ENCODE data around the gene TSNAXIP1. TPM values are rescaled to one million over a fixed set of nuclear protein-coding genes. Genes with fewer than 3 reads are reported as not detected.

TSNAXIP1 gene
- total RNA-seq, 1 experiment from 2014 or later = 1.2 TPM

GRCh38 chr16:67873435-67874370 lies 67.0 kb downstream of the TSNAXIP1 start:
- no peaks in the 10 kb centered on the region for H3K9me3 ChIP-seq (ENCODE audit: control insufficient read depth in 1 of 2, insufficient read depth in 1 of 2, low read depth in 1 of 2, low read length in 2 of 2)
- H2AFZ ChIP-seq (ENCODE audit: low read depth, low read length, poor library complexity, severe bottlenecking) = no peak overlapping the region
- RAD21 ChIA-PET (ENCODE audit: low non-redundant PET in 1 of 2, low total read pairs in 2 of 2, uncharacterized antibody in 2 of 2, unreplicated experiment in 2 of 2) = no interaction called here
- peak; percentile 32 for ATAC-seq
- H3K9ac ChIP-seq (ENCODE audit: low read length) = peak overlapping the region; percentile 93
- peaks cover 7 to 17% of the 10 kb centered on the region in 2 experiments for H3K4me1 ChIP-seq (ENCODE audit: control insufficient read depth in 1 of 2, insufficient read depth in 2 of 2, low read length in 2 of 2)
- TSS peak; percentile 46 for BruUV-seq (replicated peaks)
- CTCF ChIA-PET = interaction anchor here (2.7 kb wide), 1 partner anchor 10 kb away, joined by 12 read pairs; the partner anchor contains the start of gene NRN1L
- POLR2A ChIA-PET = no interaction called here
- no peaks in the 10 kb centered on the region for H3K9me2 ChIP-seq (ENCODE audit: insufficient read depth)
- no peaks in the 10 kb centered on the region for H4K20me1 ChIP-seq (ENCODE audit: insufficient read depth)
- no peak for DNase-seq (ENCODE audit: low read depth, low spot score)
- intact Hi-C loops (cut with micrococcal nuclease) = no loop called here
- peak overlapping the region; percentile 99 for H3K4me2 ChIP-seq (ENCODE audit: low read length)
- peak overlapping the region; percentile 70 for H3K27ac ChIP-seq (ENCODE audit: low read depth, low read length)
- TF ChIP-seq EZH2phosphoT487 (IDR thresholded peaks at IDR 0.05; ENCODE audit: borderline replicate concordance) = no peak
- TF ChIP-seq ZFX (IDR thresholded peaks at IDR 0.05) = peak; percentile 68; the same call in 1 of the 2 replicates
- peaks cover 39% of the 10 kb centered on the region for H3K79me2 ChIP-seq (ENCODE audit: insufficient read depth, low read length)
- H3K36me3 ChIP-seq (ENCODE audit: control insufficient read depth in 1 of 2, insufficient read depth in 2 of 2, low read length in 2 of 2) = peaks cover 32 to 38% of the 10 kb centered on the region in 2 experiments; a peak in 3 of 4 replicates
- H3K27me3 ChIP-seq (ENCODE audit: insufficient read depth, low read length) = no peaks in the 10 kb centered on the region
- H3K4me3 ChIP-seq (replicated peaks in 1 of 2; ENCODE audit: low read depth in 1 of 2, low read length in 2 of 2) = peak overlapping the region; percentile 82 to 97

DNA sequence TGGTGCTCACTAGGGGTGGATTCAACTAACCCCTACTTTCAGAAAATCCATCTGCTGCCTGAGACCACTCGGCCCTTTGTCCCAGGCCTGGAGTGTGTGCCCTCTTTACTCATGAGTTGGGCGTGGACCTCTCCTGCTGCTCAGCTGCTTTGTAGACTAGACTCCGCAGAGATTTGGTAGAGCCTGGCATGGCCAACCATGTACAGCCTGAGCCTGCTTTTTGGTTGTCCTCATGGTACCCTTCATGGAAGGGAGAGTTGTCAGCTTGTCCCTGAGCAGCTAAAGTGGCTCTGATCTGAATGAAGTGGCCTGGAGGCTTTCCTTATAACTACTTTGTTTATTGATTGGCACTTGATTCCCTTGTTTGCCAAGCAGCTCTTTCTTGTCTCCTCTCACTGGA lies 67.7 kb downstream of the TSNAXIP1 start:
- H3K4me2 ChIP-seq (ENCODE audit: low read length) = peak overlapping the region; percentile 99
- H4K20me1 ChIP-seq (ENCODE audit: insufficient read depth) = no peaks in the 10 kb centered on the region
- H3K27ac ChIP-seq (ENCODE audit: low read depth, low read length) = no peak overlapping the region
- H3K4me1 ChIP-seq (ENCODE audit: control insufficient read depth in 1 of 2, insufficient read depth in 2 of 2, low read length in 2 of 2) = peaks cover 7 to 17% of the 10 kb centered on the region in 2 experiments
- peak overlapping the region; percentile 82 to 97 for H3K4me3 ChIP-seq (replicated peaks in 1 of 2; ENCODE audit: low read depth in 1 of 2, low read length in 2 of 2)
- H3K9me3 ChIP-seq (ENCODE audit: control insufficient read depth in 1 of 2, insufficient read depth in 1 of 2, low read depth in 1 of 2, low read length in 2 of 2) = no peaks in the 10 kb centered on the region
- ATAC-seq (no peak), DNase-seq (ENCODE audit: low read depth, low spot score) (no peak)
- peaks cover 31 to 45% of the 10 kb centered on the region in 2 experiments; a peak in 3 of 4 replicates for H3K36me3 ChIP-seq (ENCODE audit: control insufficient read depth in 1 of 2, insufficient read depth in 2 of 2, low read length in 2 of 2)
- H3K79me2 ChIP-seq (ENCODE audit: insufficient read depth, low read length) = peaks cover 39% of the 10 kb centered on the region
- H3K9ac ChIP-seq (ENCODE audit: low read length) = peak overlapping the region; percentile 93
- ChIA-PET RAD21 (ENCODE audit: low non-redundant PET in 1 of 2, low total read pairs in 2 of 2, uncharacterized antibody in 2 of 2, unreplicated experiment in 2 of 2) (no interaction called here), CTCF (interaction anchor here (2.7 kb wide), 1 partner anchor 10 kb away, joined by 12 read pairs; the partner anchor contains the start of gene NRN1L), POLR2A (no interaction called here)
- no peak overlapping the region for H2AFZ ChIP-seq (ENCODE audit: low read depth, low read length, poor library complexity, severe bottlenecking)
- H3K27me3 ChIP-seq (ENCODE audit: insufficient read depth, low read length) = no peaks in the 10 kb centered on the region
- H3K9me2 ChIP-seq (ENCODE audit: insufficient read depth) = no peaks in the 10 kb centered on the region
- intact Hi-C loops (cut with micrococcal nuclease) = no loop called here
- BruUV-seq (replicated peaks) = no TSS peak
- no peak for TF ChIP-seq EZH2 (IDR thresholded peaks at IDR 0.05)
- no peak for TF ChIP-seq SIN3A (IDR thresholded peaks at IDR 0.05; ENCODE audit: low read depth)
- no peak for TF ChIP-seq TCF7L2 (IDR thresholded peaks at IDR 0.05; ENCODE audit: borderline replicate concordance, extremely low read depth, insufficient read depth, insufficient read length)
- TF ChIP-seq, protein P1, sequence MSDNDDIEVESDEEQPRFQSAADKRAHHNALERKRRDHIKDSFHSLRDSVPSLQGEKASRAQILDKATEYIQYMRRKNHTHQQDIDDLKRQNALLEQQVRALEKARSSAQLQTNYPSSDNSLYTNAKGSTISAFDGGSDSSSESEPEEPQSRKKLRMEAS (IDR thresholded peaks at IDR 0.05) = no peak
- TF ChIP-seq RAD21 (IDR thresholded peaks at IDR 0.05; ENCODE audit: low read depth) = no peak
- TF ChIP-seq, protein P2, sequence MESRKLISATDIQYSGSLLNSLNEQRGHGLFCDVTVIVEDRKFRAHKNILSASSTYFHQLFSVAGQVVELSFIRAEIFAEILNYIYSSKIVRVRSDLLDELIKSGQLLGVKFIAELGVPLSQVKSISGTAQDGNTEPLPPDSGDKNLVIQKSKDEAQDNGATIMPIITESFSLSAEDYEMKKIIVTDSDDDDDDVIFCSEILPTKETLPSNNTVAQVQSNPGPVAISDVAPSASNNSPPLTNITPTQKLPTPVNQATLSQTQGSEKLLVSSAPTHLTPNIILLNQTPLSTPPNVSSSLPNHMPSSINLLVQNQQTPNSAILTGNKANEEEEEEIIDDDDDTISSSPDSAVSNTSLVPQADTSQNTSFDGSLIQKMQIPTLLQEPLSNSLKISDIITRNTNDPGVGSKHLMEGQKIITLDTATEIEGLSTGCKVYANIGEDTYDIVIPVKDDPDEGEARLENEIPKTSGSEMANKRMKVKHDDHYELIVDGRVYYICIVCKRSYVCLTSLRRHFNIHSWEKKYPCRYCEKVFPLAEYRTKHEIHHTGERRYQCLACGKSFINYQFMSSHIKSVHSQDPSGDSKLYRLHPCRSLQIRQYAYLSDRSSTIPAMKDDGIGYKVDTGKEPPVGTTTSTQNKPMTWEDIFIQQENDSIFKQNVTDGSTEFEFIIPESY (IDR thresholded peaks at IDR 0.05; ENCODE audit: extremely low read depth, insufficient replicate concordance, low read length) = no peak
- no peak for TF ChIP-seq SP1 (IDR thresholded peaks at IDR 0.05; ENCODE audit: low read depth)
- TF ChIP-seq JUND (IDR thresholded peaks at IDR 0.05) = no peak
- TF ChIP-seq POLR2A (IDR thresholded peaks at IDR 0.05; ENCODE audit: borderline replicate concordance, extremely low read depth, insufficient read depth, insufficient read length) = no peak
- TF ChIP-seq, protein P3, sequence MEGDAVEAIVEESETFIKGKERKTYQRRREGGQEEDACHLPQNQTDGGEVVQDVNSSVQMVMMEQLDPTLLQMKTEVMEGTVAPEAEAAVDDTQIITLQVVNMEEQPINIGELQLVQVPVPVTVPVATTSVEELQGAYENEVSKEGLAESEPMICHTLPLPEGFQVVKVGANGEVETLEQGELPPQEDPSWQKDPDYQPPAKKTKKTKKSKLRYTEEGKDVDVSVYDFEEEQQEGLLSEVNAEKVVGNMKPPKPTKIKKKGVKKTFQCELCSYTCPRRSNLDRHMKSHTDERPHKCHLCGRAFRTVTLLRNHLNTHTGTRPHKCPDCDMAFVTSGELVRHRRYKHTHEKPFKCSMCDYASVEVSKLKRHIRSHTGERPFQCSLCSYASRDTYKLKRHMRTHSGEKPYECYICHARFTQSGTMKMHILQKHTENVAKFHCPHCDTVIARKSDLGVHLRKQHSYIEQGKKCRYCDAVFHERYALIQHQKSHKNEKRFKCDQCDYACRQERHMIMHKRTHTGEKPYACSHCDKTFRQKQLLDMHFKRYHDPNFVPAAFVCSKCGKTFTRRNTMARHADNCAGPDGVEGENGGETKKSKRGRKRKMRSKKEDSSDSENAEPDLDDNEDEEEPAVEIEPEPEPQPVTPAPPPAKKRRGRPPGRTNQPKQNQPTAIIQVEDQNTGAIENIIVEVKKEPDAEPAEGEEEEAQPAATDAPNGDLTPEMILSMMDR (IDR thresholded peaks at IDR 0.05 in 2 of 3, conservative IDR thresholded peaks at IDR 0.05 in 1 of 3; ENCODE audit: borderline replicate concordance in 1 of 3, insufficient read depth in 1 of 3, low read depth in 2 of 3, low read length in 2 of 3) = no peak
- no peak for TF ChIP-seq ZFX (IDR thresholded peaks at IDR 0.05)
